HL-60 (cell line): ENCODE measurements around the gene DIS3L2.

ENCODE experiments used
- CTCF ChIP-seq: IDR thresholded peaks from one replicate; pipeline ENCODE4 v1.5.1; 2011; ENCODE audit warnings: low read length, control low read depth, inconsistent platforms; ENCODE audit not compliant: insufficient read depth
- GABPA ChIP-seq: IDR thresholded peaks from 2 replicates; pipeline ENCODE4 v1.6.1; 2012; ENCODE audit warnings: low read depth
- POLR2AphosphoS5 ChIP-seq: IDR thresholded peaks from 2 replicates; pipeline ENCODE4 v1.6.1; 2012; ENCODE audit warnings: low read depth
- SPI1 ChIP-seq: IDR thresholded peaks from 2 replicates; pipeline ENCODE4 v1.6.1; 2012; ENCODE audit warnings: low read depth, mild to moderate bottlenecking, borderline replicate concordance
- TF ChIP-seq, protein P1 (sequence below): IDR thresholded peaks from 2 replicates; pipeline ENCODE4 v1.6.1; 2012; ENCODE audit warnings: low read depth; ENCODE audit not compliant: insufficient replicate concordance

DNA sequence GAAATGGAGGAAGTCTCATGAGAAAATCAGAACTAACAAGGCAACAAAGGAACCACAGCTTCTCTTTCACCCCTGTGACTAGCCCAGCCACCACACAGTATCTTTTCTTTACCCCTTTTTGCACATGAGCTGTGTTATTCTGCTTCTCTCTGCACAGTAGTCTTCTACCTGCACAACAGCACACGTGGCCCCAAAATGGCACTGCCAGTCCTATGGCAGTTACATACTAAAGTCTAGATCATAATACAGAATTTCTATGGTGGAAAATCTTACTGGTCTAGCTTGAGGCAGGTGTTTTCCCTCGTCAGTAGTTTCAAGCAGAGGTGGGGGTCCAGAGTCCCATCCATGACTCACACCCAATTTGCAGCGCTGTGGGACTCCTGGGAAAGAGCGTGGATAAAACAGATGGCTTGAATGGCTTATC is 177.7 kb downstream of the DIS3L2 start:
- TF ChIP-seq CTCF, result no peak
- TF ChIP-seq SPI1, result no peak
- no peak for TF ChIP-seq POLR2AphosphoS5
- TF ChIP-seq, protein P1, sequence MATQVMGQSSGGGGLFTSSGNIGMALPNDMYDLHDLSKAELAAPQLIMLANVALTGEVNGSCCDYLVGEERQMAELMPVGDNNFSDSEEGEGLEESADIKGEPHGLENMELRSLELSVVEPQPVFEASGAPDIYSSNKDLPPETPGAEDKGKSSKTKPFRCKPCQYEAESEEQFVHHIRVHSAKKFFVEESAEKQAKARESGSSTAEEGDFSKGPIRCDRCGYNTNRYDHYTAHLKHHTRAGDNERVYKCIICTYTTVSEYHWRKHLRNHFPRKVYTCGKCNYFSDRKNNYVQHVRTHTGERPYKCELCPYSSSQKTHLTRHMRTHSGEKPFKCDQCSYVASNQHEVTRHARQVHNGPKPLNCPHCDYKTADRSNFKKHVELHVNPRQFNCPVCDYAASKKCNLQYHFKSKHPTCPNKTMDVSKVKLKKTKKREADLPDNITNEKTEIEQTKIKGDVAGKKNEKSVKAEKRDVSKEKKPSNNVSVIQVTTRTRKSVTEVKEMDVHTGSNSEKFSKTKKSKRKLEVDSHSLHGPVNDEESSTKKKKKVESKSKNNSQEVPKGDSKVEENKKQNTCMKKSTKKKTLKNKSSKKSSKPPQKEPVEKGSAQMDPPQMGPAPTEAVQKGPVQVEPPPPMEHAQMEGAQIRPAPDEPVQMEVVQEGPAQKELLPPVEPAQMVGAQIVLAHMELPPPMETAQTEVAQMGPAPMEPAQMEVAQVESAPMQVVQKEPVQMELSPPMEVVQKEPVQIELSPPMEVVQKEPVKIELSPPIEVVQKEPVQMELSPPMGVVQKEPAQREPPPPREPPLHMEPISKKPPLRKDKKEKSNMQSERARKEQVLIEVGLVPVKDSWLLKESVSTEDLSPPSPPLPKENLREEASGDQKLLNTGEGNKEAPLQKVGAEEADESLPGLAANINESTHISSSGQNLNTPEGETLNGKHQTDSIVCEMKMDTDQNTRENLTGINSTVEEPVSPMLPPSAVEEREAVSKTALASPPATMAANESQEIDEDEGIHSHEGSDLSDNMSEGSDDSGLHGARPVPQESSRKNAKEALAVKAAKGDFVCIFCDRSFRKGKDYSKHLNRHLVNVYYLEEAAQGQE, result no peak
- no peak for TF ChIP-seq GABPA
